H9 (cell line): Measurements from ENCODE around the gene ARHGAP8. TPM values are rescaled to one million over a fixed set of nuclear protein-coding genes. Genes with fewer than 3 reads are reported as not detected.

Experiments
- DNase-seq: peaks from one replicate; pipeline ENCODE4 v3.0.0-alpha.2; 2017
- H2AFZ ChIP-seq: one replicate; pipeline ENCODE4 v1.6.1; 2013; ENCODE audit warnings: mild to moderate bottlenecking, low read length, control low read depth, moderate library complexity
- H2AK5ac ChIP-seq: 2 replicates; pipeline ENCODE4 v1.6.1; 2013; ENCODE audit warnings: low read length, control low read depth, mixed read lengths; ENCODE audit not compliant: insufficient read length
- H2BK120ac ChIP-seq: one replicate; pipeline ENCODE4 v1.6.1; 2013; ENCODE audit warnings: low read depth, mild to moderate bottlenecking, low read length, control low read depth, inconsistent platforms; ENCODE audit not compliant: poor library complexity, severe bottlenecking
- H2BK12ac ChIP-seq: 2 replicates; pipeline ENCODE4 v1.6.1; 2013; ENCODE audit warnings: low read length, control low read depth, mixed read lengths, low read depth; ENCODE audit not compliant: insufficient read length
- H2BK15ac ChIP-seq: 2 replicates; pipeline ENCODE4 v1.6.1; 2013; ENCODE audit warnings: low read depth, low read length, control low read depth
- H2BK20ac ChIP-seq: one replicate; pipeline ENCODE4 v1.6.1; 2013; ENCODE audit warnings: low read depth, mild to moderate bottlenecking, low read length, control low read depth, inconsistent platforms; ENCODE audit not compliant: poor library complexity, severe bottlenecking
- H2BK5ac ChIP-seq: 2 replicates; pipeline ENCODE4 v1.6.1; 2013; ENCODE audit warnings: low read length, control low read depth, mixed read lengths; ENCODE audit not compliant: insufficient read length
- H3K14ac ChIP-seq: 2 replicates; pipeline ENCODE4 v1.6.1; 2013; ENCODE audit warnings: low read length, control low read depth; ENCODE audit not compliant: insufficient read depth
- H3K18ac ChIP-seq: 2 replicates; pipeline ENCODE4 v1.6.1; 2013; ENCODE audit warnings: low read depth, mild to moderate bottlenecking, mixed read lengths, low read length, control low read depth; ENCODE audit not compliant: insufficient read length
- H3K23ac ChIP-seq: 2 replicates; pipeline ENCODE4 v1.6.1; 2013; ENCODE audit warnings: low read length, control low read depth, mixed read lengths, low read depth; ENCODE audit not compliant: insufficient read length
- H3K23me2 ChIP-seq: 2 replicates; pipeline ENCODE4 v1.6.1; 2013; ENCODE audit warnings: low read depth, mild to moderate bottlenecking, mixed read lengths, low read length, control low read depth; ENCODE audit not compliant: insufficient read length, poor library complexity, severe bottlenecking
- H3K27ac ChIP-seq: 2 replicates; pipeline ENCODE4 v1.5.1; 2013; ENCODE audit warnings: low read length, control low read depth, mixed read lengths, low read depth; ENCODE audit not compliant: insufficient read length
- H3K27me3 ChIP-seq: 2 replicates; pipeline ENCODE4 v1.6.1; 2013; ENCODE audit warnings: low read length, control low read depth, inconsistent platforms; ENCODE audit not compliant: insufficient read depth
- H3K4ac ChIP-seq: 2 replicates; pipeline ENCODE4 v1.6.1; 2013; ENCODE audit warnings: low read depth, mild to moderate bottlenecking, control low read depth, inconsistent platforms, low read length, moderate library complexity
- H3K4me1 ChIP-seq: 2 replicates; pipeline ENCODE4 v1.6.1; 2013; ENCODE audit warnings: low read length, control low read depth, inconsistent platforms; ENCODE audit not compliant: insufficient read depth
- H3K4me2 ChIP-seq: 2 replicates; pipeline ENCODE4 v1.6.1; 2013; ENCODE audit warnings: low read length, control low read depth, mixed read lengths; ENCODE audit not compliant: insufficient read length, insufficient read depth
- H3K56ac ChIP-seq: 2 replicates; pipeline ENCODE4 v1.6.1; 2013; ENCODE audit warnings: low read depth, mild to moderate bottlenecking, mixed read lengths, low read length, control low read depth; ENCODE audit not compliant: insufficient read length
- H3K79me1 ChIP-seq: 2 replicates; pipeline ENCODE4 v1.6.1; 2013; ENCODE audit warnings: low read depth, mild to moderate bottlenecking, moderate library complexity, low read length, control low read depth, inconsistent platforms; ENCODE audit not compliant: insufficient read depth, poor library complexity, severe bottlenecking
- H3K79me2 ChIP-seq: 2 replicates; pipeline ENCODE4 v1.6.1; 2013; ENCODE audit warnings: low read length, control low read depth, inconsistent platforms; ENCODE audit not compliant: insufficient read depth
- H3K9ac ChIP-seq: 2 replicates; pipeline ENCODE4 v1.6.1; 2013; ENCODE audit warnings: low read length, control low read depth, mixed read lengths; ENCODE audit not compliant: insufficient read length; ENCODE audit errors: extremely low read depth
- H3K9me3 ChIP-seq: one replicate; pipeline ENCODE4 v1.6.1; 2013; ENCODE audit warnings: low read depth, low read length, inconsistent platforms; ENCODE audit not compliant: control insufficient read depth
- H3T11ph ChIP-seq: one replicate; pipeline ENCODE4 v1.6.1; 2013; ENCODE audit warnings: mild to moderate bottlenecking, low read length, control low read depth, inconsistent platforms
- H4K20me1 ChIP-seq: one replicate; pipeline ENCODE4 v1.6.1; 2013; ENCODE audit not compliant: control insufficient read depth, insufficient read length, insufficient read depth
- H4K5ac ChIP-seq: 2 replicates; pipeline ENCODE4 v1.6.1; 2013; ENCODE audit warnings: low read depth, mild to moderate bottlenecking, mixed read lengths, low read length, control low read depth; ENCODE audit not compliant: insufficient read length
- H4K8ac ChIP-seq: replicated peaks from 2 replicates; pipeline ENCODE4 v1.6.1; 2013; ENCODE audit warnings: low read length, control low read depth, mixed read lengths, low read depth; ENCODE audit not compliant: insufficient read length
- H4K91ac ChIP-seq: 2 replicates; pipeline ENCODE4 v1.6.1; 2013; ENCODE audit warnings: low read depth, mild to moderate bottlenecking, moderate library complexity, mixed read lengths, low read length, control low read depth; ENCODE audit not compliant: insufficient read length
- H3K27ac Mint-ChIP-seq, 3 experiments: 2 replicates in 2 of 3; 3 replicates in 1 of 3; pipeline ENCODE4 v1.8.0; 2020 to 2021; ENCODE audit warnings: mixed read lengths in 3 of 3, mild to moderate bottlenecking in 1 of 3, moderate library complexity in 1 of 3
- H3K27me3 Mint-ChIP-seq: 2 replicates; pipeline ENCODE4 v1.8.0; 2021; ENCODE audit warnings: low read depth, mild to moderate bottlenecking, moderate library complexity, mixed read lengths
- H3K36me3 Mint-ChIP-seq, 3 experiments: 2 replicates in 2 of 3; 3 replicates in 1 of 3; pipeline ENCODE4 v1.8.0; 2020 to 2021; ENCODE audit warnings: low read depth in 3 of 3, mixed read lengths in 3 of 3; ENCODE audit not compliant: insufficient read depth in 1 of 3
- H3K4me1 Mint-ChIP-seq, 2 experiments: 2 replicates each; pipeline ENCODE4 v1.8.0; 2020; ENCODE audit warnings: mixed read lengths in 2 of 2
- H3K4me3 Mint-ChIP-seq, 2 experiments: 2 replicates in 1 of 2; 3 replicates in 1 of 2; pipeline ENCODE4 v1.8.0; 2020 to 2021; ENCODE audit warnings: mild to moderate bottlenecking in 2 of 2, mixed read lengths in 2 of 2, moderate library complexity in 1 of 2
- H3K9me3 Mint-ChIP-seq, 2 experiments: 2 replicates in 1 of 2; 3 replicates in 1 of 2; pipeline ENCODE4 v1.8.0; 2020; ENCODE audit warnings: mild to moderate bottlenecking in 2 of 2, mixed read lengths in 2 of 2, moderate library complexity in 1 of 2
- WGBS: extraction: QIAGEN DNeasy Blood & Tissue Kit; methylation state at CpG from one replicate; pipeline ENCODE4 v1.1.7; 2013; ENCODE audit warnings: missing lambda C conversion rate, low lambda C conversion rate, mixed read lengths; ENCODE audit not compliant: insufficient read length; ENCODE audit errors: extremely low coverage; 5-methylcytosine and 5-hydroxymethylcytosine counted together
- total RNA-seq: library from RNA; stranded (reverse); gene quantifications from 2 replicates; pipeline ENCODE4 v1.2.1, GENCODE V29; 2021
- TF ChIP-seq, protein P1 (sequence below): fragments of 200-600 bp; sonication (generic); conservative IDR thresholded peaks from 3 replicates; pipeline ENCODE4 v1.8.0; 2021; ENCODE audit warnings: antibody characterized with exemption, mild to moderate bottlenecking

The ARHGAP8 gene
- total RNA-seq, 1 experiment from 2014 or later, result 35.4 TPM

DNA sequence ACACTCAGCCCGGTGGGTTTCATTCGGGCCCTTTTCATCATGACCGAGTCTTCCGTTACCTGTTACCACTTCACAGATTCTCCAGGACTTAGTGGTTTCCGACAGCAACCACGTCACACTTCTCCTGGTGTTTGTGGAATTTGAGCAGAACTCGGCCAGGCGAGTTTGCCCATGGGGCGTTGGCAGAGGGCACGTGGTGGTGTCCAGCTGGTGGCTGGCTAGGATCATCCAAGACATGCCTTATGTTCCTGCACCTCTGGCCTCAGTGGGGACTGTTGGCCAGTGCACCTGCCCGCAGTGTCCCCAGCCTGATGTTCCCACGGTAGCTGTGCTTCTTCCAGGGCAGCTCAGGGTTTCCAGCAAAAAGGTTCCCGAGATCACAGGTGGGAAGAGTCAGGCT is 87.3 kb downstream of the ARHGAP8 start:
- no peaks in the 10 kb centered on the region for H3K9me3 ChIP-seq
- no peak overlapping the region for H3T11ph ChIP-seq
- H3K4ac ChIP-seq, result no peak overlapping the region
- no peak overlapping the region for H4K8ac ChIP-seq
- no CpG with 5 or more reads among the region's 13 CpGs for whole genome bisulfite sequencing
- Mint-ChIP-seq H3K27me3 (no peaks in the 10 kb centered on the region; the same call in 1 of the 2 replicates), H3K27ac (0 out of 7 replicates have a peak overlapping the region, but pooled peaks of 1 of the 3 experiments have one; percentile 55), H3K36me3 (peaks cover 13 to 22% (median 22%) of the 10 kb centered on the region in 3 experiments), H3K4me3 (no peak overlapping the region; a peak in 1 of 5 replicates), H3K9me3 (peaks cover 4 to 8% of the 10 kb centered on the region in 2 experiments), H3K4me1 (peaks cover 23 to 25% of the 10 kb centered on the region in 2 experiments)
- no peak overlapping the region for H4K91ac ChIP-seq
- DNase-seq, result no peak
- no peak overlapping the region for H3K14ac ChIP-seq
- H2AK5ac ChIP-seq, result no peak overlapping the region
- H2BK120ac ChIP-seq, result no peak overlapping the region
- H3K4me1 ChIP-seq, result no peaks in the 10 kb centered on the region; the same call in 1 of the 2 replicates
- no peak overlapping the region for H3K56ac ChIP-seq
- no peak overlapping the region for H2BK5ac ChIP-seq
- no peak overlapping the region for H2BK12ac ChIP-seq
- no peak overlapping the region for H4K5ac ChIP-seq
- H3K4me2 ChIP-seq, result no peak overlapping the region
- peaks cover 2% of the 10 kb centered on the region for H4K20me1 ChIP-seq
- TF ChIP-seq, protein P1, sequence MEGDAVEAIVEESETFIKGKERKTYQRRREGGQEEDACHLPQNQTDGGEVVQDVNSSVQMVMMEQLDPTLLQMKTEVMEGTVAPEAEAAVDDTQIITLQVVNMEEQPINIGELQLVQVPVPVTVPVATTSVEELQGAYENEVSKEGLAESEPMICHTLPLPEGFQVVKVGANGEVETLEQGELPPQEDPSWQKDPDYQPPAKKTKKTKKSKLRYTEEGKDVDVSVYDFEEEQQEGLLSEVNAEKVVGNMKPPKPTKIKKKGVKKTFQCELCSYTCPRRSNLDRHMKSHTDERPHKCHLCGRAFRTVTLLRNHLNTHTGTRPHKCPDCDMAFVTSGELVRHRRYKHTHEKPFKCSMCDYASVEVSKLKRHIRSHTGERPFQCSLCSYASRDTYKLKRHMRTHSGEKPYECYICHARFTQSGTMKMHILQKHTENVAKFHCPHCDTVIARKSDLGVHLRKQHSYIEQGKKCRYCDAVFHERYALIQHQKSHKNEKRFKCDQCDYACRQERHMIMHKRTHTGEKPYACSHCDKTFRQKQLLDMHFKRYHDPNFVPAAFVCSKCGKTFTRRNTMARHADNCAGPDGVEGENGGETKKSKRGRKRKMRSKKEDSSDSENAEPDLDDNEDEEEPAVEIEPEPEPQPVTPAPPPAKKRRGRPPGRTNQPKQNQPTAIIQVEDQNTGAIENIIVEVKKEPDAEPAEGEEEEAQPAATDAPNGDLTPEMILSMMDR, result no peak
- no peak overlapping the region for H2BK15ac ChIP-seq
- no peaks in the 10 kb centered on the region for H3K79me1 ChIP-seq
- no peak overlapping the region for H3K27ac ChIP-seq
- H3K23me2 ChIP-seq, result no peaks in the 10 kb centered on the region
- H3K23ac ChIP-seq, result no peak overlapping the region
- H3K18ac ChIP-seq, result no peak overlapping the region
- no peaks in the 10 kb centered on the region for H3K79me2 ChIP-seq
- H3K27me3 ChIP-seq, result no peaks in the 10 kb centered on the region
- H2BK20ac ChIP-seq, result no peak overlapping the region
- no peak overlapping the region for H3K9ac ChIP-seq
- H2AFZ ChIP-seq, result no peak overlapping the region
